ENCODE measurements around the gene ZFP2.
"Not testable (repeated sequence)": the region's sequence is repeated elsewhere in the genome, so short reads cannot be mapped to it uniquely, and the experiment has no call there.

The ZFP2 gene

DNA sequence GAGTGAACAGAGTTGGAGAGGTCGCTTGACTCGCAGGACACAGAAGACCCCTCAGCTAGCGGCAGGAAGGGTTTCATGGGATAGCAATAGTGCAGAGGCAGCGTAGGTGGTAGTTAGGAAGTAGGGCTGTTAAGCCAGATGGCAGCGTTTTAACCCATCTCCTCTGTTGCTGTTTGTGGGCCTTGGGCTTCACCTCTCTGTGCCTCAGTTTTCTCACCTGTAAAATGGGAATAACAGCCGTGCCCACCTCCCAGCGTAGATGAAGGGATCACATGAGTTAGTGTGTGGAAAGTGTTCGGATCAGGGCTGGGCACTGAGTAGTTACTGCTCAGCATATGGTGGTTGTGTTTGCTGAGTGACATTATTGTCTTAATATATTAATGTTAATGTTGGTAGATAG is 34.1 kb upstream of the ZFP2 start:
- TF ChIP-seq, protein P1, sequence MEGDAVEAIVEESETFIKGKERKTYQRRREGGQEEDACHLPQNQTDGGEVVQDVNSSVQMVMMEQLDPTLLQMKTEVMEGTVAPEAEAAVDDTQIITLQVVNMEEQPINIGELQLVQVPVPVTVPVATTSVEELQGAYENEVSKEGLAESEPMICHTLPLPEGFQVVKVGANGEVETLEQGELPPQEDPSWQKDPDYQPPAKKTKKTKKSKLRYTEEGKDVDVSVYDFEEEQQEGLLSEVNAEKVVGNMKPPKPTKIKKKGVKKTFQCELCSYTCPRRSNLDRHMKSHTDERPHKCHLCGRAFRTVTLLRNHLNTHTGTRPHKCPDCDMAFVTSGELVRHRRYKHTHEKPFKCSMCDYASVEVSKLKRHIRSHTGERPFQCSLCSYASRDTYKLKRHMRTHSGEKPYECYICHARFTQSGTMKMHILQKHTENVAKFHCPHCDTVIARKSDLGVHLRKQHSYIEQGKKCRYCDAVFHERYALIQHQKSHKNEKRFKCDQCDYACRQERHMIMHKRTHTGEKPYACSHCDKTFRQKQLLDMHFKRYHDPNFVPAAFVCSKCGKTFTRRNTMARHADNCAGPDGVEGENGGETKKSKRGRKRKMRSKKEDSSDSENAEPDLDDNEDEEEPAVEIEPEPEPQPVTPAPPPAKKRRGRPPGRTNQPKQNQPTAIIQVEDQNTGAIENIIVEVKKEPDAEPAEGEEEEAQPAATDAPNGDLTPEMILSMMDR (IDR thresholded peaks at IDR 0.05; ENCODE audit: low read depth, low read length, missing control alignments) = no peak
- H3K27me3 ChIP-seq (replicated peaks) = no peaks in the 10 kb centered on the region
- H3K36me3 ChIP-seq (replicated peaks) = peaks cover 21% of the 10 kb centered on the region
- in situ Hi-C loops (cut with HindIII; ENCODE audit: low pct_ligation_motif_present, low sequenced_read_pairs) = no loop called here
- no peak for DNase-seq
- H3K27ac ChIP-seq = no peak overlapping the region
- no peak overlapping the region for H3K4me3 ChIP-seq (ENCODE audit: low read depth, low read length)

DNA sequence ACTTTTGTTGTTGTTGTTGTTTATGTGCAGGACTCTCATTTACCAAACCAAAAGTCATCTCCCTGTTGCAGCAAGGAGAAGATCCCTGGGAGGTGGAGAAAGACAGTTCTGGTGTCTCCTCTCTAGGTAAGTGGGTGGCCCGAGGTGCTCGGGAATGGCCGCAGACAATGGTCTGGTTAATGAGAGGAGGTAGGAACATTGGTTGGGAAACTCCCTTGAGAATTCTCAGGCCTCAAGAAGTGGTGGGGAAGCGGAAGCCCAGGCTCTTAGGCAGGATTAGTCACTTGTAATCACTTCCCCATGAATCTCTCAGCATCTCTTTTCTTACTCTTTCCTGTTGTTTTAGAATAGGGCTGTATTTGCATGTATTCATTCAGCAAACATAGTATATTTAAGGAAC is 28.8 kb upstream of the ZFP2 start:
- Histone ChIP-seq H3K27me3 (replicated peaks) (no peaks in the 10 kb centered on the region), H3K36me3 (replicated peaks) (peaks cover 55% of the 10 kb centered on the region), H3K27ac (no peak overlapping the region), H3K4me3 (ENCODE audit: low read depth, low read length) (no peak overlapping the region)
- in situ Hi-C loops (cut with HindIII; ENCODE audit: low pct_ligation_motif_present, low sequenced_read_pairs) = no loop called here
- DNase-seq = peak; percentile 40
- TF ChIP-seq, protein P1 (IDR thresholded peaks at IDR 0.05; ENCODE audit: low read depth, low read length, missing control alignments) = no peak

DNA sequence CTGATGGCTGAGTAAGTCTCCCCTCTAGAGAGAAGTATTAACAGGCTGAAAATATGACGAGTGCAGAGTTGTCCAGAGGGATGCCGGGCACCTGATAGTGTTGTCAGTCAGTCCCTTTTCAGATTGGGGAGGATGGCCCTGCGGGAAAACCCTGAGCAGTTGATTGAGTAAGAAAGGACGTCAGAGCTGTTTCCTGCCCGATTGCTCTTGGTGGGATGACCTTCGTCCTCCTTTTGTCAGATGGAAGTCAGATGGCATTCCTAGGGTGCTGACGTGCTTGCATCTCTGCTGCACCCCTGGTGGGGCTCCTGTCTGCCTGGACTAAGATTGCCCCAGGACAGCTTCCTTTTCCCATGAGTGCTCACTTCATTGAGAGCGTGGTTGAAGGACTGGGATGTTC is 26.1 kb upstream of the ZFP2 start:
- TF ChIP-seq, protein P1 (IDR thresholded peaks at IDR 0.05; ENCODE audit: low read depth, low read length, missing control alignments) = no peak
- in situ Hi-C loops (cut with HindIII; ENCODE audit: low pct_ligation_motif_present, low sequenced_read_pairs) = no loop called here
- peak overlapping the region; percentile 72 for H3K27ac ChIP-seq
- peak; percentile 64 for DNase-seq
- H3K4me3 ChIP-seq (ENCODE audit: low read depth, low read length) = no peak overlapping the region
- peaks cover 64% of the 10 kb centered on the region for H3K36me3 ChIP-seq (replicated peaks)
- H3K27me3 ChIP-seq (replicated peaks) = no peaks in the 10 kb centered on the region

DNA sequence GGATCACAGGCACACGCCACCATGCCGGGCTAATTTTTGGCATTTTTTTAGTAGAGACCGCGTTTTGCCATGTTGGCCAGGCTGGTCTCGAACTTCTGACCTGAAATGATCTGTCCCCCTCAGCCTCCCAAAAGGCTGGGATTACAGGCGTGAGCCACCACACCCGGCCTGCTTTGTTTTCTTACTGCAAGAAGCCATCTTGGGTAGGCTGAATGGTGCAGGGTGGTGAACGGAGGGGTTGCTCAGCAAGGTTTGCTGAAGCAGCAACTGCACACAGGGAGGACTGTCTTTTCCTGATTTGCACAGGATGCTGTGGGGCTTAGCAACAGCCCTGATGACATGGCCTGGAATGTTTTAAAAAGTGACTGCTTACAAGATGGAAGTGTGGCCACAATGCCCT is 25.3 kb upstream of the ZFP2 start:
- no peak for DNase-seq
- H3K4me3 ChIP-seq (ENCODE audit: low read depth, low read length) = no peak overlapping the region
- TF ChIP-seq, protein P1 (IDR thresholded peaks at IDR 0.05; ENCODE audit: low read depth, low read length, missing control alignments) = no peak
- no peaks in the 10 kb centered on the region for H3K27me3 ChIP-seq (replicated peaks)
- peak overlapping the region; percentile 72 for H3K27ac ChIP-seq
- peaks cover 68% of the 10 kb centered on the region for H3K36me3 ChIP-seq (replicated peaks)
- in situ Hi-C loops (cut with HindIII; ENCODE audit: low pct_ligation_motif_present, low sequenced_read_pairs) = no loop called here

DNA sequence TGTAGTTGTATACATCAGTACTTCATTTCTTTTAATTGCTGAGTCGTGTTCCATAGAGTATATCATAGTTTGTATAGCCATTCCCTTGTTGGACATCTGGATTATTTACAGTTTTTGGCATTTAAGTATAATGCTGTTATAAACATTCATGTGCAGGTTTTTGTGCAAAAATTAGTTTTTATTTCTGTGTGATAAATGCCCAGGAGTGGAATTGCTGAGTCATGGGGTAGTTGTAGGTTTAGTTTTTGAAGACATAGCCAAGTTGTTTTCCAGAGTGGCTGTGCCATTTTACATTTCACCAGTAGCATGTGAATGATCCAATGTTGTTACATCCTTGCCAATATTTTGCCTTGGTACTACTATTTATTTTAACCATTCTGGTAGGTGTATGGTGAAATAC is 23.4 kb upstream of the ZFP2 start:
- H3K36me3 ChIP-seq (replicated peaks) = peaks cover 65% of the 10 kb centered on the region
- H3K27ac ChIP-seq = no peak overlapping the region
- DNase-seq = no peak
- no peak overlapping the region for H3K4me3 ChIP-seq (ENCODE audit: low read depth, low read length)
- TF ChIP-seq, protein P1 (IDR thresholded peaks at IDR 0.05; ENCODE audit: low read depth, low read length, missing control alignments) = no peak
- in situ Hi-C loops (cut with HindIII; ENCODE audit: low pct_ligation_motif_present, low sequenced_read_pairs) = no loop called here
- no peaks in the 10 kb centered on the region for H3K27me3 ChIP-seq (replicated peaks)

DNA sequence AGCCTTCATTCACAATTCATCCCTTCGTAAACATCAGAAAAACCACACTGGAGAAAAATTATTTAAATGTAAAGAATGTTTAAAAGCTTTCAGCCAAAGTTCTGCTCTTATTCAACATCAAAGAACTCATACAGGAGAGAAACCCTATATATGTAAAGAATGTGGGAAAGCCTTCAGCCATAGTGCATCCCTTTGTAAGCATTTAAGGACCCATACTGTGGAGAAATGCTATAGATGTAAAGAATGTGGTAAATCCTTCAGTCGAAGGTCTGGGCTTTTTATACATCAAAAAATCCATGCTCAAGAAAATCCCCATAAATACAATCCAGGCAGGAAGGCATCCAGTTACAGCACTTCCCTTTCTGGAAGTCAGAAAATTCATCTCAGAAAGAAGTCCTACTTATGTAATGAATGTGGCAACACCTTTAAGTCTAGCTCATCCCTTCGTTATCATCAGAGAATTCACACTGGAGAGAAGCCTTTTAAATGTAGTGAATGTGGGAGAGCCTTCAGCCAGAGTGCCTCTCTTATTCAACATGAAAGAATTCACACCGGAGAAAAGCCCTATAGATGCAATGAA is 12.5 kb upstream of the ZFP2 start:
- DNase-seq; H3K27me3 ChIP-seq (replicated peaks); H3K4me3 ChIP-seq (ENCODE audit: low read depth, low read length); in situ Hi-C loops (cut with HindIII; ENCODE audit: low pct_ligation_motif_present, low sequenced_read_pairs); H3K27ac ChIP-seq: not testable (repeated sequence)
- H3K36me3 ChIP-seq (replicated peaks) = peaks cover 49% of the 10 kb centered on the region

Data from brain microvascular endothelial cell (primary cell).